Neuronal stem cell (in vitro differentiated cells): ENCODE results near the gene ADIG.

Experiments used
- DNase-seq: peaks from one replicate; pipeline ENCODE4 v3.0.0-alpha.2; 2013; ENCODE audit warnings: low spot score
- H2AFZ ChIP-seq: one replicate; pipeline ENCODE4 v1.6.1; 2013; ENCODE audit warnings: mild to moderate bottlenecking, low read length, inconsistent platforms
- H2AK5ac ChIP-seq: 2 replicates; pipeline ENCODE4 v1.6.1; 2013; ENCODE audit warnings: low read depth, mild to moderate bottlenecking, inconsistent platforms, low read length, moderate library complexity, mixed read lengths
- H2BK120ac ChIP-seq: 2 replicates; pipeline ENCODE4 v1.6.1; 2013; ENCODE audit warnings: low read depth, mild to moderate bottlenecking, inconsistent platforms, low read length, moderate library complexity, mixed read lengths
- H2BK12ac ChIP-seq: one replicate; pipeline ENCODE4 v1.6.1; 2013; ENCODE audit warnings: low read length, inconsistent platforms
- H2BK15ac ChIP-seq: 2 replicates; pipeline ENCODE4 v1.6.1; 2013; ENCODE audit warnings: mild to moderate bottlenecking, low read length, inconsistent platforms, mixed read lengths
- H2BK5ac ChIP-seq: one replicate; pipeline ENCODE4 v1.6.1; 2013; ENCODE audit warnings: inconsistent platforms, mild to moderate bottlenecking, low read length, moderate library complexity
- H3K14ac ChIP-seq: one replicate; pipeline ENCODE4 v1.6.1; 2013; ENCODE audit warnings: low read length, inconsistent platforms
- H3K18ac ChIP-seq: 2 replicates; pipeline ENCODE4 v1.6.1; 2013; ENCODE audit warnings: low read length, inconsistent platforms
- H3K23ac ChIP-seq: 2 replicates; pipeline ENCODE4 v1.6.1; 2013; ENCODE audit warnings: low read depth, mild to moderate bottlenecking, mixed read lengths, low read length, inconsistent platforms; ENCODE audit not compliant: poor library complexity
- H3K27ac ChIP-seq: replicated peaks from 3 replicates; pipeline ENCODE4 v1.5.1; 2013; ENCODE audit warnings: low read length, inconsistent platforms
- H3K27me3 ChIP-seq, 3 experiments: 2 replicates each; pipeline ENCODE4 v1.6.1; 2013; ENCODE audit warnings: low read length in 3 of 3, mild to moderate bottlenecking in 2 of 3, inconsistent platforms in 1 of 3, low read depth in 1 of 3, mixed read lengths in 1 of 3, moderate library complexity in 1 of 3; ENCODE audit not compliant: control insufficient read depth in 3 of 3, insufficient read depth in 3 of 3
- H3K36me3 ChIP-seq, 2 donors: replicated peaks in 1 of 2; 2 replicates each; pipeline ENCODE4 v1.6.1; 2013; ENCODE audit warnings: low read length in 2 of 2; ENCODE audit not compliant: control insufficient read depth in 2 of 2, insufficient read depth in 2 of 2
- H3K4ac ChIP-seq: 2 replicates; pipeline ENCODE4 v1.6.1; 2013; ENCODE audit warnings: inconsistent platforms, mild to moderate bottlenecking, low read length, moderate library complexity
- H3K4me1 ChIP-seq, 2 donors: 1 replicate in 1 of 2; 2 replicates in 1 of 2; pipeline ENCODE4 v1.6.1; 2013; ENCODE audit warnings: low read length in 2 of 2, low read depth in 1 of 2; ENCODE audit not compliant: control insufficient read depth in 2 of 2, insufficient read depth in 1 of 2
- H3K4me2 ChIP-seq: one replicate; pipeline ENCODE4 v1.6.1; 2013; ENCODE audit warnings: mild to moderate bottlenecking, low read length, inconsistent platforms; ENCODE audit not compliant: insufficient read depth, poor library complexity, severe bottlenecking
- H3K4me3 ChIP-seq, 2 donors: 2 replicates each; pipeline ENCODE4 v1.5.1; 2013; ENCODE audit warnings: low read length in 2 of 2, mild to moderate bottlenecking in 2 of 2, inconsistent platforms in 1 of 2, moderate library complexity in 1 of 2
- H3K79me1 ChIP-seq: one replicate; pipeline ENCODE4 v1.6.1; 2013; ENCODE audit warnings: low read depth, mild to moderate bottlenecking, inconsistent platforms, low read length, moderate library complexity
- H3K9ac ChIP-seq: one replicate; pipeline ENCODE4 v1.6.1; 2013; ENCODE audit warnings: mild to moderate bottlenecking, low read depth, low read length, inconsistent platforms; ENCODE audit not compliant: poor library complexity
- H3K9me3 ChIP-seq, 2 donors: replicated peaks in 1 of 2; 2 replicates each; pipeline versions ENCODE3 to v1.6.1; 2013; ENCODE audit warnings: low read length in 2 of 2, mild to moderate bottlenecking in 2 of 2, inconsistent platforms in 1 of 2, low read depth in 1 of 2, mixed read lengths in 1 of 2, moderate library complexity in 1 of 2; ENCODE audit not compliant: control insufficient read depth in 2 of 2, insufficient read depth in 1 of 2
- H4K8ac ChIP-seq: one replicate; pipeline ENCODE4 v1.6.1; 2013; ENCODE audit warnings: low read depth, mild to moderate bottlenecking, inconsistent platforms, low read length, moderate library complexity
- H4K91ac ChIP-seq: one replicate; pipeline ENCODE4 v1.6.1; 2013; ENCODE audit warnings: low read length, low read depth, mild to moderate bottlenecking, inconsistent platforms; ENCODE audit not compliant: poor library complexity
- WGBS, 2 donors: extraction: QIAGEN DNeasy Blood & Tissue Kit; methylation state at CpG; one replicate each; pipeline ENCODE4 v1.1.7; 2013; ENCODE audit warnings: missing lambda C conversion rate in 2 of 2, mixed read lengths in 1 of 2; ENCODE audit not compliant: insufficient read length in 2 of 2, insufficient replicate concordance in 1 of 2; ENCODE audit errors: extremely low coverage in 2 of 2; 5-methylcytosine and 5-hydroxymethylcytosine counted together

ADIG gene

GRCh38 chr20:38633577-38634093 is 52.6 kb downstream of the ADIG start:
- Histone ChIP-seq H3K9ac (no peak overlapping the region), H2BK120ac (no peak overlapping the region), H3K4me2 (no peak overlapping the region), H2BK15ac (peak overlapping the region; percentile 58), H2BK12ac (no peak overlapping the region), H3K23ac (no peak overlapping the region), H3K18ac (no peak overlapping the region), H2AK5ac (no peak overlapping the region), H4K8ac (no peak overlapping the region), H4K91ac (no peak overlapping the region), H3K4ac (no peak overlapping the region), H3K27me3 (peaks cover 0 to 8% (median 0%) of the 10 kb centered on the region in 3 experiments), H2AFZ (peak overlapping the region; percentile 51), H3K4me3 (no peak overlapping the region), H3K4me1 (peaks cover 0 to 3% of the 10 kb centered on the region in 2 donors), H3K27ac (no peak overlapping the region), H3K79me1 (no peaks in the 10 kb centered on the region), H3K14ac (no peak overlapping the region), H3K36me3 (no peaks in the 10 kb centered on the region), H3K9me3 (peaks cover 0 to 3% of the 10 kb centered on the region in 2 donors), H2BK5ac (no peak overlapping the region)
- peak; percentile 66 for DNase-seq
- no CpG with 5 or more reads among the region's 13 CpGs for WGBS, 2 donors

- Histone ChIP-seq H3K27me3 (peaks cover 0 to 4% (median 0%) of the 10 kb centered on the region in 3 experiments), H3K9me3 (peaks cover 0 to 3% of the 10 kb centered on the region in 2 donors), H2BK5ac (no peak overlapping the region), H4K8ac (no peak overlapping the region), H2BK120ac (no peak overlapping the region), H2BK12ac (peak overlapping the region; percentile 68), H3K14ac (no peak overlapping the region), H2AK5ac (no peak overlapping the region), H4K91ac (no peak overlapping the region), H2AFZ (no peak overlapping the region), H3K4me2 (no peak overlapping the region), H3K4me1 (peaks cover 6 to 8% of the 10 kb centered on the region in 2 donors), H3K27ac (no peak overlapping the region), H3K18ac (peak overlapping the region; percentile 69), H3K36me3 (no peaks in the 10 kb centered on the region), H2BK15ac (no peak overlapping the region), H3K23ac (no peak overlapping the region), H3K4ac (no peak overlapping the region), H3K79me1 (no peaks in the 10 kb centered on the region), H3K4me3 (no peak overlapping the region), H3K9ac (no peak overlapping the region)
- WGBS, 2 donors = no CpG with 5 or more reads among the region's 3 CpGs
- DNase-seq = no peak
Observed at GRCh38 chr20:38635721-38636288, 54.8 kb downstream of the ADIG start.
